HL-60/S4 (cell line): ENCODE data around the gene PRR11.
"Not testable (repeated sequence)": the region's sequence is repeated elsewhere in the genome, so short reads cannot be mapped to it uniquely, and the experiment has no call there.

Experiments
- in situ Hi-C: fragments of 300-500 bp; cut with MboI; formaldehyde crosslinking; loops from 2 replicates; pipeline ENCODE4 v1.14.3; 2022; ENCODE audit warnings: low sequenced_read_pairs

The PRR11 gene

DNA sequence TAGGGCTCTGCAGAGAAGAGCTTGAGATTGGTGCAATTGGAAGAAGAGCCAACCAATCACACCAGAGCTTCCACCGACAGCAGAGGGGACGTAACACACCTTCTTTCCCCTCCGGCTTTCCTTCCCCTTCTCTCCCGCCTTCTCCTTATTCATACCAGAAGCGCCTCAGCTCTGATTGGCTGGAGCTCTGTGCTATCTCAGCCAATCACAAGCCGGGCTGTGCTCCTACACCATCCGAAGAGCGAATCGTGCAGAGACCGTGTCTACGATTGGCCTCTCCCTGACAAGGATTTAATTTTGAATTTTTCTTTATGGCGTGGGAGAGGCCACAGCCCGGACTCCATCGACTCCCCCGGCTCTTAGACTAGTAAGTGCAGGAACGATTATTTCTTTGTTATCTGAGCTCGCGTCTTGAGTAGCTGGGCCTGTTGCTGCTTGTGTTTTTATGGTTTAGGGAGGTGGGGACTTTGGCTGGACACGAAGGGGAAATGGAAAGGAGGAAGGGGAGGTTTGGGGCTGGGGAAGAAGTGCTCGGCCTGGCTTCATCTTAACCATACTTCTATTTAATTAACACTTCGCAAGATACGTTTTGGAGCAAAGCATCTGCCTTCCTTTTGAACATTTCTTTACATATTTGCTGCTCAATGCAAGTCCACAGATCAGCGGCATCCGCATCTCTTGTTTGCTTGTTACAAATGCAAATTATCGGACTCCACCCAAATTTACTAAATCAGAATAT, at the start of gene PRR11:
Gene PRR11, plus strand, starts transcription at position 308 of the 739 bp plus-strand sequence. CDS start 14,007 bp downstream, outside the sequence.
- in situ Hi-C loops = no loop called here

DNA sequence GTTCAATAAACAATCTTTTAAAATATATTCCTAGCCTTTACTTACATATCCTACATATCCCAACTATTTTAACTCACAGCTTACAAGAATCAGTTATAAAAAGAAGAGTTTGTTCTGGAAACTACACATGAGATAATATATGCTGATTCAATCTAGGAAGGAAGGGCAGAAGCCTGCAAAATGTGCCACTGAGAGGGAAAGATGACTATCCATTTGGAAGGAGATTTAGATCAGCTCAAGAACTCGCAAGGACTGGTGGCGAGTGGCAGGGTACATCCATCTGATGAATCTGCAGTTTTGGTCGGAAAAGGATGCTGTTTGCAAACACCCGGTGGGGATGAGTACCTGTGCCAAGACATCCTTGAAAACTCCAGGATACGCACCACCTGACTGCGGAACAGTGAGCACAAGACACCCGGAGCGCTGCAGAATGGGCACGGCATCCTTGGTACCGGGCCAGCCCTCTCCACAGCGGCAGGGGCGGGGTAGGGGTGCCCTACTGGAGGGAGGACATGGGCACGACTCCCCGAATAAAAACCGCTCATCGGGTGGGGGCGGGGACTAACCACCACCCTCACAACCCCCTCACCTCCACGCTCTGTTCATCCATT, 49.6 kb upstream of the PRR11 start:
- in situ Hi-C loops = no loop called here

DNA sequence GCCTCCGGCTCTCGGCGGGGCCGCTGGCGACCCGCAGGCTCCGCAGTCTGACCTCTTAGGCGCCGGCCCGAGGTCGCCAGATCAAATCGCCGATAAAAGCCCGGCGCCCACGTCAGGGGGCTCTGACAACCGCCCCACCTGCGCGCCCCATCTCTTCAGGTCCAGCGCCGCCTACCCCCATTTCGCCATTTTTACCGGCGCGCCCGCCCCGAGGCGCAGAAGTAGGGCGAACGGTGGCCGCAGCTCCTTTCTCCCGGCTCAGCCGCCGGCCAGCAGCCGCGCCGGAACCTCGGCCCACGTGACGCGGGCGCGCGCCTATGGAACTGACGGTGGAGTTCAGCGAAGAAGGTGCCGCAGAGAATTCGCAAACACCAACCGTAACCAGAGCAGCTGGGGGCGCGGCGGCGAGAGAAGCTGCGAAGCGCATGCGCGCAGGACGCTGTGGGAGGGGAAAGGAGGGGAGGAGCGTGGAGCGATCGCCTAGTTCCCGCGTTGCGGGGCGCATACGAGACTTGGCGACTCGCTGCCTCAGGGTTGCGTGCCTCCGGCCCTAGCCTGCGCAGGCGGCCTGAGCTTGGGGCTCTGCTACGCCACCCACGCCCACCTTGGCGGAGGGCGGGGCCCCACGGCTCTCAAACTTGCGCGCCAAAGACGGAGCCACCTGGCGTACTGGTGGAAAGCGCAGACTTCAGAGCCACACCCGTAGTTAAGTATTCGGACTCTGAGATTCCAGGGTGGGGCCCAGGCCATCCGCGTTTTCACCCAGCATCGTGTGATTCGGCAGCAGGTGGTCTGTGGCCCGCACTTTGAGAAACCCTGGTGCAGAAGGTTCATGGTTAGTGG, 48.9 kb upstream of the PRR11 start, which contains the start of gene TRIM37:
Gene TRIM37, minus strand, starts transcription at position 418 of the 843 bp plus-strand sequence. CDS start 419 bp downstream, outside the sequence.
- in situ Hi-C loops = no loop called here

DNA sequence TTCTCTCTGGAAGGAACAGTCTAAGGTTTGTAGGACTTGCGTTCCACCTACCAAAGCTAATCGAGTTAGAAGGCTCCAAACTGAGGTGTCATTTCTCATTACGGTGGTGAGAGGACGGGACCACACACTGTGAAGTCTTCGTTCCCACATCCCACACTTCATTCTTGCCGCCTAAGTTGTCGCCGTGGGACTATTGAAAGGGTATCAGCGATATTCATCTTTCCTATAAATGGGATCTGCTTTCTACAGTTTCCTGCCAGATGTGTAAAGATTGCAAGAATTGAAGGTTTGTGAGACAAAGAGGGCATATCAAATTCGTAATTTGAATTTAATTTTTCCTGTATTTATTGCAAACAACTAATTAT, 48.3 kb upstream of the PRR11 start:
- in situ Hi-C loops = no loop called here

DNA sequence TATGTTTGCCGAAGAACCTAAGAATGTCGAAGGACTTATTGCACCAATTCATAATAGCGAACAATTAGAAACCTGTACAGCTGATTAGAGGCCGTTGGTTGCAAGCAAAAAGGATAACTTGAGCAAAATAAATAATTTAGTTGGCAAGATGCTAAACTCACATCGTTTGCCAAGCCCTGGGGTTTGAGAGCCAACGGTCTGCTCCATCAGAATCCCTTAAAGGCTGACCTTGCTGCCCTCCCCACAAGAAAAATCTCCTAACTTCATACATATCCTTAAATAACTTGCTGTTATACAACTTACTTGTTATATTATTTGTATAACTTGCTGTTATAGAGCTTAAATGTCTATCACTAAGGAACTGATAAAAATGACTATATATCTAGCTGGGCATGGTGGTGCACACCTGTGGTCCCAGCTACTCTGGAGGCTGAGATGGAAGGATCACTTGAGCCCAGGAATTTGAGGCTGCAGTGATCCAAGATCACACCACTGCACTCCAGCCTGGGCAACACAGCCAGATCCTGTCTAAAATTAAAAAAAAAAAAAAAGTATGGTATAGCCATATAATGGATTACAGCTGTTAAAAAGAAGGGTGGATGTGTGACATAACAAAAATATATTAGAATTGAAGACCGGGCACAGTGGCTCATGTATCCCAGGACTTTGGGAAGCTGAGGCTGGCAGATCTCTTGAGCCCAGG, 47.0 kb upstream of the PRR11 start:
- in situ Hi-C loops = no loop called here

DNA sequence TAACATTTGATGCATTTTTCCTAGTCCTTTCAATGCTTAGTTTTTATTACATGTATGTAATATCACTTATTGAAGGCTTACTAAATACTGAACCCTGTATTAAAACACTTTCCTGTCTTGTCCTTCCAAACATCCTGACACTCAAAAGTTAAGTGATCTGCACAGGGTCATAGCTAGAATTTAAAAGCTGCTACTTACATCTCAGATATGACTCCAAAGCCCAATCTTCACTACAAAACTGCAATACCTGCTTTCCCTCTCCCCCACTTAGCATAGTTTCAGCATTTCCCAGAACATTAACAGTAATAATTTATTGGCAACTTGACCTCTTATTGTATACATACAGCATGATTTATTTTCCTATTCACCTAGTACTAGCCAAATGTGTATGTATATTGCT, 44.6 kb upstream of the PRR11 start:
- in situ Hi-C loops = no loop called here

DNA sequence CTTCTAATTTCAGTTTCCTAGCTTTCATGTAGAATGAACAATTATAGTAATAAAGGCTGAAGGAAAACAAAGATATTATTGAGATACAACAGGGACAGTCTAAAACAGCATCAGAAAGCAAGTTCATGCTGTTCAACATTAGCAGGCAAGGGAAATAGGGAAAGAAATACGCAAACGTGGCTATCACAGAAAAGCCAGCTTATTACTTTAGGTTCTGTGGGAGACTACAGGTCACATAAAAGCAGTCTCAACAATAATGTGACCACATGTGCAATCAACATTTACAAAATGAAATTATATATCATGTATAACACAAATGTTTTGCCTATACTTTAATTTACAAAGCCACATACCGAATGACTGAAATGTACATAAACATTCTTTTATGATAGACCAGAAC, 44.0 kb upstream of the PRR11 start:
- in situ Hi-C loops = no loop called here

DNA sequence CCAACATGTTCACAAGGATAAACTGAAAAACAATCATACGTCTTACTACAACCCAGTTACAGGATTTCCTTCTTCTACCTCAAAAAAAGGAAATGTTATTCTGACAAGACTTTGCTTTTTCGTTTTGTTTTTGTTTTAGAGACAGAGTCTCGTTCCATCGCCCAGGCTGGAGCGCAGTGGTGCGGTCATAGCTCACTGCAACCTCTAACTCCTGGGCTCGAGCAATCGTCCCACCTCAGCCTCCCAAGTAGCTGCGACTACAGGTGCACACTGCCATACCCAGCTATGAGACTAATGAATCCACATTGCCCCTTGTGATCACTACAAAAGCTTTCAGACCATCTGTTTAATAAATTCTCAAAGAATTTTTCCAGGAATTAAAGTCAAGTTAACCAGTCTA, 40.1 kb upstream of the PRR11 start:
- in situ Hi-C loops = no loop called here

DNA sequence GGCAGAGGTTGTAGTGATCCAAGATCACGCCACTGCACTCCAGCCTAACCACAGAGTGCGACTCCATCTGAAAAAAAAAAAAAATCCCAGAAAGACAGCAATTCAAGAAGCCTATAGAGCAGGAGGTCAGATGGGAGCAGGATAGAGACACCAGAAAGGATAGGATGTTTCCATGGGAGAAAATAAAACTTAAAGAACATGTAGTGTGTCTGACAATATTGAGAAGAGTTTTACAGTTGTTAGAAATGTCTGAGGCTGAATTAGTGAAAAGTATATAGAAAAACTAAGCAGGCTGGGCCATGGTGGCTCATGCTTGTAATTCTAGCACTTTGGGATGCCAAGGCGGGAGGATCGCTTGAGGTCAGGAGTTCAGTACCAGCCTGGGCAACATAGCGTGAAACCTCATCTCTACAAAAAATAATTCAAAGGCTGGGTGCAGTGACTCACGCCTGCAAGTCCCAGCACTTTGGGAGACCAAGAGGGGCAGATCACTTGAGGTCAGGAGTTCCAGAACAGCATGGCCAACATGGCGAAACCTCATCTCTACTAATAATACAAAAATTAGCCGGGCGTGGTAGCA, 33.6 kb upstream of the PRR11 start:
- in situ Hi-C loops = no loop called here

DNA sequence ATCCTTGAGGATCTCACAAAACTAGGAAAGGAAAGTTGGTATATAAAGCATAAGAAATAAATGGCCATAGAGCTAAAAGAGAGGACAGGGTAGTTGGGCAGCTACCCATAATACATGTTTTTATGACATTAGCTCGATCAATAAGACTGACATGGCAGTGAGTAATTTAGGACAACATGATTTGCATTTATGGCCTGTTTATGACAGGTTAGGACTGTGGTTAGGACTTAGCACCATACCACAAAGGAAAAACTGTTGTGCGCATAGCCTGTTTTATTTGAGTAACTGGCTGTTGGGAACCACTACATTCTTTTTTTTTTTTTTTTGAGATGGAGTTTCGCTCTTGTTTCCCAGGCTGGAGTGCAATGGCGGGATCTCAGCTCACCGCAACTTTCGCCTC, 30.9 kb upstream of the PRR11 start:
- in situ Hi-C loops = no loop called here

DNA sequence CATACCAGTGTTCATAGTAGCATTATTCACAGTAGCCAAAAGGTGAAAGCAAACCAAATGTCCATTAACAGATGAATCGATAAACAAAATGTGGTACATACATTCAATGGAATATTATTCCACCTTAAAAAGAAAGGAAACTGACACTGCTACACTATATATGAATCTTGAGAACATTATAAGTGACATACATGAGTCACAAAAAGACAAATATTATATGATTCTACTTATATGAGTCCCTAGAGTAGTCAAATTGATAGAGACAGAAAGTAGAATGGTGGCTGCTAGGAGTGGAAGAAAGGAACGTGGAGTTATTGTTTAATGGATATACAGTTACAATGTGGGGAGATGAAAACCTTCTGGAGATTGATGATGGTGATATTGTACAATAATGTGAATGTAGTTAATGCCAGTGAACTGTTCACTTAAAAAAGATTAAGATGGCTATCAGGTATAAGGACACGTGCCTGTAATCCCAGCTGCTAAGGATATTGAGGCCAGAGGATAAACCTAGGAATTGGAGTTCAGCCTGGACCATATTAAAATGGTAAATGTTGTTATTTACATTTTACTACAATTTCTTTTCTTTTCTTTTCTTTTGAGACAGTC, 28.6 kb upstream of the PRR11 start:
- in situ Hi-C loops = no loop called here

DNA sequence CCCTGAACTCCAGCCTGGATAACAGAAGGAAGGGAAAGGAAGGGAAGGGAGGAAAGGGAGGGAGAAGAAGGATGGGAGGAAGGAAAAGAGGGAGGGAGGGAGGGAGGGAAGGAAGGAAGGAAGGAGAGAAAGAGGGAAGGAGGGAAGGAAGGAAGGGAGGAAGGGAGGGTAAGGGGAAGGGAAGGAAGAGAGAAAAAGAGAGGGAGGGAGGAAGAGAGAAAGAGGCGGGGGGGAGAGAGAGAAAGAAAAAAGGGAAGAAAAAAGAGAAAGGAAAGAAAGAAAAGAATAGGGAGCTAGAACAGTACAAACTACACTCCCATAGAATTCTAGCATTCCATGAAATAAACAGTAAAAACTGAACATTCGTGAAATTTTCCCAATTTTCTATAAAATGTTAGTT, 25.7 kb upstream of the PRR11 start:
- in situ Hi-C loops = no loop called here

DNA sequence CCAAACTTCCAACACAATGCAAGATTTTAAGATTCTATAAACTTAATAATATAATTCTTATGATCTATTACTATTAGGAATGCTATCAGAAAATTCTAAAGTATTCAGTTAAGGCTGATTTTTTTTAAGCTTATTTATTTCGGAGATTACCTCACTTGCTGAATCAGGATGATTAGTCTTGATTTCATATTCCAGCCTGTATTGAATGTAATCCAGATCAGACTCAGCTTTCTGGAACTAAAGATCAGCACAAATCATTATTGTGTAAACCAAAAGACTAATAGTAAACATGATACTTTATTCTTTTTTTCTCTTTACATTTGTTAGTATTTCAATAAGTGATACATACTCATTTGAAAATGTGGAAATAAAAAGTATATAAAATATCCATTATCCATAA, 24.4 kb upstream of the PRR11 start:
- in situ Hi-C loops = no loop called here

DNA sequence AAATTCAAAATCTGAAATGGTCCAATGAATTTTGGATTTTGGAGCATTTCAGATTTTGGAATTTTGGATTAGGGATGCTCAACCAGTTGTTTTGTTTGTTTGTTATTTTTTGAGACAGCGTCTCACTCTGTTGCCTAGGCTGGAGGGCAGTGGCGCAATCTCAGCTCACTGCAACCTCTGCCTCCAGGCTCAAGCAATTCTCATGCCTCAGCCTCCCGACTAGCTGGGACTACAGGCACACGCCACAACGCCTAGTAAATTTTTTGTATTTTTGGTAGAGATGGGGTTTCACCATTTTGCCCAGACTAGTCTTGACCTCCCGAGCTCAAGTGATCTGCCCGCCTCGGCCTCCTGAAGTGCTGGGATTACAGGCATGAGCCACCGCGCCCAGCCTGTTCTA, 17.2 kb upstream of the PRR11 start:
- in situ Hi-C loops = not testable (repeated sequence)

DNA sequence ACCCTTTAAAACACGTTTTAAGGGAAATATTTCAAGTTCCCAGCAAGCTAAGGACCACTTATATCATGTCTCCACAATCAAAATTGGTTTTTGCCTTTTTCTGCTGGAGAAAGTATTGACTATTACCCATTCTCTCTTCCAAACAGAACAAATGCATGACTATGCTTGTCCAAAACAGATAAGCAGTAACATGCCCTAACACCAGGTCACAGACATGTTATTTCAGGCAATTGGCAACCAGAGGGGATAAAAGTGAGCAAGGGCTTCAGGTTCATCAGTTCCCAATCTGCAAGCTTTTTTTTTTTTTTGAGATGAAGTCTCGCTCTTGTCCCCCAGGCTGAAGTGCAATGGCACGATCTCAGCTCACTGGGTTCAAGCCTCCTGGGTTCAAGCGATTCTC, 15.6 kb upstream of the PRR11 start:
- in situ Hi-C loops = no loop called here

DNA sequence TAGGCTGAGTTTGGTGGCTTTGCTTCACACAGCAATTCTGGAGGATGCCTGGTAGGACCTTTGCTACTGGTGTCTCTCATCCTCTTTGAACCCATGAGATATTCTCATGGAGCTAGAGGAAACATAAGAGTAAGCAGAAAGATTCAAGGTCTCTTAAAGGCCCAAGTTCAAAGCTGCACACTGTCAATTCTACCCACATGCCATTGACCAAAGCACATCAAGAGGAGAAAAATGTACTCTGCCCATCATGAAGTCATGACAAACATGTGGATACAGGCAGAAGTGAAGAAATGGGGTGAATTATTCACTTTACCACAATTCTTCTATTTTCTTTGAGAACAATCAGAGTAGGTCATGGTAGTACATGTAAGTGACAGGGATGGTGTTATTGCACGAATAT, 13.7 kb upstream of the PRR11 start:
- in situ Hi-C loops = no loop called here

DNA sequence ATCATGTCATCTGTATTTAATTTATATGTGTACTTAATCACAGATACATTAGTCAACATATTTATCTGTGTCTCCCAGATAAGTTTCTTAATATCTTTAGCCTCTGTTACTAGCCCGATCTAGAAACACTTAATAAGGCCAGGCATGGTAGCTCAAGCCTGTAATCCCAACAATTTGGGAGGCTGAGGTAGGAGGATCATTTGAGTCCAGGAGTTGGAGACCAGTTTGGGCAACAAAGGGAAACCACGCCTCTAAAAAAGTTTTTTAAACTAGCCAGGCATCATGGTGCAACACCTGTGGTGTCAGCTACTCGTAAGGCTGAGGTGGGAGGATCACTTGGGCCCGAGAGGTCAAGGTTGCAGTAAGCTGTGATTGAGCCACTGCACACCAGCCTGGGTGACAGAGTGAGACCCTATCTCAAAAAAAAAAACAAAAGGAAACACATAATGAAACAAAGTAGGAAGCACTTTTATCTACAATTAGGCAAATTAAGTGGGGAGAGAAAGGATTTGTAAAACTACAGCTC, 9.9 kb upstream of the PRR11 start:
- in situ Hi-C loops = no loop called here

DNA sequence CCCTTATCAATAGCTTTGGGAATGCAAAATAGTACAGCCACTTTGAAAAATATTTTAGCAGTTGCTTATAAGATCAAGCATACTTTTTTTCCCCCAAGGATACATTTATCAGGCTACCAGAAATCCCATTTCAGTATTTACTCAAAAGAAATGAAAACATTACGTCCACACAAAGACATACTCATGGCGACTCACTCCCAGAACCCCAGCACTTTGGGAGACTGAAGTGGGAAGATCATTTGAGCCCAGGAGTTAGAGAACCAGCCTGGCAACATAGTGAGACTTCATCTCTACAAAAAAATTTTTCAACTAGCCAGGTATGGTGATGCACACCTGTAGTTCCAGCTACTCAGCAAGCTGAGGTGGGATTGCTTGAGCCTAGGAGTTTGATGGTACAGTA, 6.5 kb upstream of the PRR11 start:
- in situ Hi-C loops = no loop called here

DNA sequence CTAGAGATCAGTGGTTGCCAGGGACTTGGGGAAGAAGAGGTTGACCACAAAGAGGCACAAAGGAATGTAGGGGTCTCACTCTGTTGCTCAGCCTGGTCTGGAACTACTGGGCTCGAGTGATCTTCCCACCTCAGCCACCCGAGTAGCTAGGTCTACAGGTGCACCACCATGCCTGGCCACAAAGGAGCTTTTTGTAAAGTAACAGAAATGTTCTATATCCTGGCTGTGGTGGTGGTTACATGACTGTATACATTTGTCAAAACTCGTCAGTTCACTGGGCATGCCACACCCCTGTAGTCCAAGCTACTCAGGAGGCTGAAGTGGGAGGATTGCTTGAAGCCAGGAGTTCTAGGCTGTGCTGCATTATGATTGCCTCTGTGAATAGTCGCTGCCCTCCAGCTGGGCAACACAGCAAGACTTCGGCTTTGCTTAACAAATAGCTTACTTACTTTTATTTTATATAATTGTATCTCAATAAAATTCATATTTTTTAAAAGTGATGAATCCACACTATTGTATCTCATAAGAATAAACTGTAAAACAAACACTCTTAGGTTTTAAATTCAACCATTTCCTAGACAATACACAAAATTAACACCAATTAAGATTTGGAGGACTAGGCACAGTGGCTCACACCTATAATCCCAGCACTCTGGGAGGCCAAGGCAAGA, 5.6 kb upstream of the PRR11 start:
- in situ Hi-C loops = no loop called here

DNA sequence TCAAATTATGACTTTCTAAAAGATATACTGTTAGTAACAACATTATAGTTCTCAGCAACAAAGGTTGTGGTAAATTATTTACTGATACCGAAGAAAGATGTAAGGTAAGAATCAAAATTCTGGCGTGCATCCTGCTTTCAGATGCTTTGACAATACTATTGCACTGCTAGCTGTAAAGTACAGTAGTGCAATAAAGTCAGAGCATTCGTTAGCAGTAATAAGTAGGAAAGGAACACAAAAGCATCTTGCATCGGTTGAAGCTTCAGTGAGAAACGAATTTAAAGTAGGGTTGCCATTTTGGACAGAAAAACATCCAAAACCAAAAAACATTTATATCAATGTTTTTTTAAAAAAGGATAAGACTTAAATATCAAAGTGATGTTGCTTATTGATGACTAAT, 4.5 kb upstream of the PRR11 start:
- in situ Hi-C loops = no loop called here
